NCI-H1694 treated with DMSO at 0.1 percent for 48 hours (cell line): ENCODE results near the gene CMSS1.

ENCODE experiments used
- DNase-seq: peaks from one replicate; lab custom pipeline; 2025; lab: John Stamatoyannopoulos, UW

The CMSS1 gene

DNA sequence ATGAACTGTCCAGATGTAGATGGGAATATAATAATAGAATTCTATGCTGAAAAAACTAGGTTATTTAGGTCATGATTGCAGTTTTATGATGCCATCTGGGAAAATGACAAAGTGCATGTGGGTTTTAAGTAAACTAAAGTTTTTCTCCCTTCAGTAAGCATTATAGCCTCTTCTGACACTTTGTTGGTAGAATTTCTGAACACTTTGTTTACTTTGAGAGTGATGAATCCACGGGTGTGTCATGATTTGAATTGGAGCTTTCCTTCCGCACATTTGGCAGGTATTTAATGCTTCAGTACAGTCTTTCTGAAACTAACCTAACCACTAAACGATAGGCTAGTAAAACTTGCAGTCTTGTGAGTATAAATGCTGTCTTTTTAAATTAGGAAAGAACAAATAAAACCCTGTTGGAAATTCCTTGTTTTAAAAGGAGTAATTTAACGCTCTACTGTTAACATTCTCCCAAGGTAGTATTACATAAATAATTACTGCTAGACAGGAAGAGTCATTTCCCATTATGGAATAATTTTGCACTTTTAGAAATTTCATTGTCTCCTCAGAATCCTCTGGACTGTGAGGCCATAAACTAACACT lies 289.7 kb downstream of the CMSS1 start:
- no peak for DNase-seq

DNA sequence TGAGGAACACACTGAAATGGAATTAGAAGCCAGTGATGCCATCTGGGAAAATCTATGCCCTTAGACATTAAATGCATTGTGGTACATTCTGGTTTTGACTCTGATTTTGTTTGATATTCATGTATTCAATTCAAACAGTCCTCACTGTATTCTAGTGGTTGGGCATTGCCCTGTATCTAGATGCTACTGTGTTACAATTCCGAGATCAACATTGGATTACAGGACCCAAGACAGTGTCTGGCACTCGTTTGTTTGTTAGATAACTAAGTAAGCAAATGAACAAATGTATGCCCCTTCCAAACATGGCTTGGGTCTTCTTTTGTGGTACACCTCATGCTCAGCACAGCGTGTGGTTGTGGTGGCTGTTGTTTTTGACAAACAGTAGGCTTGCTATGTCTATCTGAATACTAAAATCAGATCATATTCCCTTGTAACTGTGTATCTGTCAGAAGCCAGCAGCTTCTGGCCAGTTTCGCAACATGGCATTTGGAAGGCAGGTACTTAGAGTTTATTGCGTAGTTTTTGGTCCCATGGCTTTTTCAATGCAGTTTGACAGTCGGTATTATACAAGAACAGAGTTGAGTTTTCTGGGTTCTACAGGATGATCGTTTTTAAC lies 290.9 kb downstream of the CMSS1 start:
- no peak for DNase-seq

- DNase-seq = no peak
Measured at GRCh38 chr3:100110162-100110561, 292.5 kb downstream of the CMSS1 start.

DNA sequence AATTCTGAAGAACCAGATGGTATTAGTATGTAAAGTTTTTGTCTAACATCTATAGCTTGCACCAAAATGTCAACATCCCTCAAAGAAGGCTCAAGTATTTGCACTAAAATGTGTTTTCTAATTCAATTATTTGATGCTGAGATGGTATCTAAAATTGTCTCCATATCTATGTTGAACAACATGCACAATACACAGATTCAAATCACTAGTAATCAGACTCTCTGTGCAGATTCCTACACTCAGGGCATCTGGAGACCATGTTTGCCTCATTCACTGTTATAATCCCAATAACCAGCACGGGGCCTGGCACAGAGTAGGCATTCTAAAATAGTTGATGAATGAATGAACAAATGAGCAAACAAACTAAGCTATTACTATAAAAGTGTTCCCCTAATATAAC lies 294.1 kb downstream of the CMSS1 start:
- no peak for DNase-seq

DNA sequence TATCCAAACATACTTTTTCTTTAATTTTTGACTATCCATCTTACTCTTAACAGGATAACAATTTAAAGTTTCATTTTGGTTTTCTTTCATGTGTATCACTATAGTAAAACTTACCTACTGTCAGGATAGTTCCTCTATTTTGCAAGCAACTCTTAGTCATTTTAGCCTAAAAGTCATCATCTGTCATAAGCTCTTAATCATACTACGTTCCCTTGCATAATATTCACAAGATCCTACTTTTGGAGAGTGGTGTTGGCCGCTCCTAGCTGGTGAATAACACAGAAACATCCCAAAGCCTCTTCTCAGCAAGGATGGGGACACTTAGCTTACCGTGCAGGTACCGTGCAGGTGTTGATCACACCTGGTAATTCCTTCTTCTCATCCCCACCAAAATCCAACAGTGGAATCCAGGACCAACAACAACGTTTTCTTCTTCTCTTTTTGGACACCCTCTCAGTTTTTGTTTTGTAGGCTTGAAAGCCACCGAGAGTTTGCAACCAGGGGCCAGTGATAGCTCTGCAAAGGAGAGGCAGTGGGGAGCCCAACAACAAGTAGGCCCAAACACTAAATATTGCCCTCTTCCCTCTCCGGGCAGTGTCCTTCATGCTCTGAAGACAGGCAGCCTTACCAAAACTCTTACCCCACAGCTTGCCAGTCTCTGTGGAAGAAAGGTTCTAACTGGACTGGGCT lies 296.2 kb downstream of the CMSS1 start:
- DNase-seq = no peak

DNA sequence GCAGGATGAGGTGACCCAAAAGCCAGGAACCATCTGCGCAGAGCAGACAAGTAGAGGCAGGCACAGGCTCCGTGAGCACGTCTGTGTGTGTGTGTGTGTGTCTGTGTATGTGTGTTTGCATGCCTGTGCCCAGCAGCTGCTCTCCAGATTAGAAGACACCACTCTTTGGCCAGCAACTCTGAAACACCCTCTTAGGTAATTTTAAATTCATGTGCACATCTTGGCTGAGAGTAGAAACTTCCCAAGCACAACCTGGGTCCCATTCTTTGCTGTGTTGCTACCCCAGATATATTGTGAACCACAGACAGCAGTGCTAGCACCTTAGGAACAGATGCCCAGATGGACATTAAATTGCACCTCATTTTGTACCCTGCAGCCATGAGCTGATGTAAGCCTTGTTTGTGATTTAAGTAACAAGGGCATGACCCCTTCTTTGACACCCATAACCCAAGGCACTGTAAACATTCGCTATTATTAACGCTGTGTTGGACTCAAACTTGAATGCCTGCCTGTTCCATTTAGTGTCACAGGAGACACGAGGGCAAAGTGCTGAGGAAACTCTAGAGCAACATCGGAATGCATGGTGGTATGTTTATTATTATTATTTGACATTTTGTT lies 296.9 kb downstream of the CMSS1 start, which contains the start of gene FILIP1L:
FILIP1L (minus strand) TSS at position 89 of the 618 bp plus-strand sequence.
- no peak for DNase-seq

DNA sequence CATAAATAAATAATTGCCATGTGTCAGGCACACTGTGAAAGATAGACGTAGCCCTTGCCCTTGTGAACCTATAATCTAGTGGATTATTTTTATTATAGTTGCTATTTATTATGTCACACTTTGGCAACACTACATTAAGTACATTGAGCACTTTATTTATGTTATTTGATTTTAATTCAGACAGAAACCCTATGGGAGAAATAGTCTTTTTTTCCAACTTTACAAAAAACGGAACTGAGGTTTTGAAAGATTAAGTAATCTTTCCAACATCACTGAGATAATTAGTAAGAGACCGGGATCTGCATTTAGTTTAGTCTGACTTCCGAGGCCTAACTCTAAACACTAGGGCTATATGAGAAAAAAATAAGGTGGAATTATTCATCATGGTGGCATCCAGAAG lies 299.4 kb downstream of the CMSS1 start:
- DNase-seq = no peak

- DNase-seq = no peak
Measured at GRCh38 chr3:100120012-100120411, 302.4 kb downstream of the CMSS1 start.

DNA sequence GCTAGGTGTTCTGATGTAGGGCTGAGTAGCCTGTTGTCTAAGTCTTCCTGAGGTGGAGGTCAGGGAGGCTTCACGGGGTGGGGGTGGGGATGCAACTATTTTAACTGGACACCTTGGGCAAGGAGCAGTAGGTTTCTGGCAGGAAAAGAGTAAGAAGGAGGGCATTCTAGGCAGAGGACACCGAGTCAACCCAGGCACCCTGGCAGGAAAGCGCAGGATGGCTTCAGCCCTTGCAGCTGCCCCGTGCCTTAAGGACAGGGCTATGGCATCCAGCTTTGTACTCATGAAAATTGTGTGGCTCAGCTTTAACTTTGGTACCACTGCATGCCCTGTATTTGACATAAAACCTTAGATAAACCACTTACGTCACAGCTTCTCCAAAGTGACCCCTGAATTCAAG lies 303.0 kb downstream of the CMSS1 start:
- DNase-seq = no peak

- no peak for DNase-seq
Measured at GRCh38 chr3:100122321-100122720, 304.7 kb downstream of the CMSS1 start.

- no peak for DNase-seq
Measured at GRCh38 chr3:100123112-100123511, 305.4 kb downstream of the CMSS1 start.

DNA sequence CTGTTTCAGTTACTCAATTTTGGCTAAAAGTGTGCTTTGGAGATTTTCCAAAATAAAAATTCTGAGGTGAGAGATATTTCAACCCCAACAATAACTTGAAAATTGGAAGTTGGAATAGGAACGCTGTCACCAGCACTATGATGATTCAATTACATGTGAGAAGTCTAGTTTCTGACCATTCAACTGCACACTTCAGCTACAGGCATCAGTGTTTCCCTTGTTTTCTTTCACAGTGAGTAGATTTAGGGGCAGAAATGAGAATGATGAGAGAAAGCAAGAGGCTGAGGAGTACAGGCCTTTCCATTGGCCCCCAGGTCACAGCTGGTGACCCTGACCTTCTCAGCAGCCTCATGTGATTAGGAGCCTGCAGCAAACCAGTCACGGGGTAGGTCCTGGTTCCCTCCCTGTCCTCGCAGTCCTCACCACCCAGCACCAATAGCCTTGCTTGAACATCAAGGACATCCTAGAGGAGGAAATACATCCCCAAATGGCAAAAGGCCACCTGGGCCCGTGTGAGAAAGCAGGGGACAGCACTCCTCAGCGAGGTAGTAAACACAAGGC lies 306.6 kb downstream of the CMSS1 start:
- no peak for DNase-seq

DNA sequence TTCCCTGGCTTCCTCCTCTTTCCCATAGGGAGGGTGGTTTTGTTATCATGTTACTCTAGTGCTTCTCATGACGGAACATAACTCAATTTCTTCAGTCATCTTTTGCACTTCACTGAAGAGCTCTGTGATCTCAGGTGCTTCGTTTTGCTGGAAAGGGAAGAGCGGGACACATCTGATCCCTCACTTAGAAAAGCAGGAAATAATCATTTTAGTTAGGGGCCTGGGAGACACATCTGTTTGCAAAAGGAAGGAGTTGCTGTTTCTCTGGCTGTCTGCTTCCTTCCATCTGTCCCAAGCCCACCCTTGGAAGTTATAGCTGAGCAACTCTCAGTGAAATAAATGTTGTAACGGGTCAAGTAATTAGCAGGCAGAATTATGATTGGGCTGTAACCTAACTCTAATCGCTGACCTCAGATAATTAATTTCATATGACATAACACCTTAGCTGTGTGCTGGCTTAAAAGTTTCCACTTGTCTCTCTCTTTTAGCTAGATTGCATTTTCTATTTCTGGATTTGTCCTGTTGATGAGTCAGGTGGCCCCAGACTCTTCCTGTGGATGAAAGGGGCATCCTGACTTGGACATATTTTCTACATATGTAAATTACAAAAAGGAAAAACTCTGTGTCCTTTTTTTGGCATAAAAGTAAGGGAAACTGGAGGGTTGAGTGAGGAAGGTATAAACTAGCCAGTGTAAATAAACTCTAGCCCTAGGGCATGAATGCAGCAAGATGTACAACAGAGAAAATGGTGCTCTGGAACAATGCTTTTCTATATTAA lies 307.7 kb downstream of the CMSS1 start:
- no peak for DNase-seq

DNA sequence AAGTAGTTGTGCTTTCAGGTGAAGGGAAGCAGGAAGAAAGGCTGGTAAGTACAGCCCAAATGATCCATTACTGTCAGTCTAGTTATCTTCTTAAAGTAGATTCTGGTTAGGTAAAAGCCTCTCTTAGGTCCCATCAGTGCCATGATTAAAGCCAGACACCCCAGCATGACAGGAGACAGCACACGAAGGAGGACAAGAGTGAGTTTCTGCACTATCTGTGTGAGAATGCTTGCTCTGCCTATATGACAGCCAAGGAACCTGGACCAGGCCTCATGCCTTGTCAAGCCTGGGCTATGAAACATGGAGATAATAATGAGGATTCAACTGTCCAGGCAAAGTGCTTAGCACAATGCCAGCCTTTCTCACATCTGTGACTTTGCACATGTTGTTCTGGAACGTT lies 310.1 kb downstream of the CMSS1 start:
- no peak for DNase-seq

DNA sequence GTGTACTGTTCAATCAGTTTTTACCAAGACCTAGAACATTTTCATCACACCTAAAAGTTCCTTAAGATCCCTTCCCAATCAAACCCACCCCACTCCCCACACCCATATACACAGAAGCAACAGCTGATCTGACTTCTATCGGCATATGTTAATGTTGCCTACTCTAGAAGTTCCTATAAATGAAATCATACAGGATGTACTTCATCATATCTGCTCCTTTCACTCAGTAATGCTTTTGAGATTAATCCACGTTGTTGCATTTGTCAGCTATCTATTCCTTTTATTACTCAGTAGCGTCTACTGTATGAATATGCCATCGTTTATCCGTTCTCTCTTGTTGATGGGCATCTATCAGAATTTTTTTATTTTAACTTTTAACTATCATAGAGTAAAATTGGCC lies 310.9 kb downstream of the CMSS1 start:
- DNase-seq = no peak

DNA sequence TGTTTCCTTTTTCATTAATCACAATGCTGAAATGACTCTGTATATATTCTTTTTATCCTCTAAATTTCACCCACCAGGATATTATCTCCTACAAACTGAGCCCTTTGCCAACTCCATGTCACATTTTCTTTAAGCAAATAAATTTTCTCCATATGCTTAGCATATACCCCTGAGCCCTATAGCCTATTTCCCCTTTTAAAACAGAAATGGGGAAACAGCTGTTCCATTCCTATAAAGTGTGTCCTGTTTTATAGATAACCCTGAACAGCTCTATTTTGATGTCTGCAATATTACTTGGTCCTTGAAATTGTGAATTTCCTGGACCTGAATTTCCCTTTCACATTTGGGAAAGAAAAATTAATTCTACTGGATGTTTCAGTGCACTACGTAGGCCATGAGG lies 312.3 kb downstream of the CMSS1 start:
- DNase-seq = no peak

DNA sequence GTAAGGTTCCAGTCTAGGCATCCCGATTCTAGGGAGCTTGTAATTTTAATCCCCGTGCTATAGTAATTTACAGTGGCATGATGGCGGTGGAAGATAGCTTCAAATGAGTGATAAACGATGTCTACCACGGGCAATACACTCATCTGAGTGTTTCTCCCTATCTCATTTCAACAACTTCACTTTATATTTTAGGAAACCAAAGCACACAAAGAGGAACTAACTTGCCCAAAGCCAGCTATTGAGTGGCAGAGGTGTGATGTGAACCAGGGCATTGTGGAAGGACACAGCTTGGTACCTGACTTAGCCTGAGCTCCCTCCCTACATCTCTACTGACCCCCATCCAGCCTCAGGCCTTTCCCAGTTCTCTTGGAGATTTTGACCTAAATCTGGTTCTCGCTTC lies 313.6 kb downstream of the CMSS1 start:
- DNase-seq = no peak

DNA sequence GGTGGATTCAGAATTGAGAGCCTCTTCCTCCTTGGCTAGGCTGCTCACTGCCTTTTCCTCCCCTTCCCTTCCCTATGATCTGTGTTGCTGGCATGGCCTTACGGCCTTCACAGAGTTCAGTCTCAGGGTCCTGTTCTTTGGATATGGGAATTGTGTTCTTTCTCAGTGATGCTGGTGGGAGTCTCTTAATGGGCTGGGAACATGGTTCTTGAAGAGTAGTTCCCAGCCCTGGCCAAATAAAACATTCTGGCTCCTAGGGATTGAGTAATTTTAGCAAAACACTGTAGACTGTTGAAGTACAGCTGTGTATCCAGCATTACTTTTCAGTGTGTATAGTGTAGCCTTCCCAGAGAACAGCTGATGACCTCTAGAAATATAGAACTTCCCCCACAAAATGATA lies 319.3 kb downstream of the CMSS1 start:
- no peak for DNase-seq

- no peak for DNase-seq
Measured at GRCh38 chr3:100140976-100141375, 323.3 kb downstream of the CMSS1 start.

- no peak for DNase-seq
Measured at GRCh38 chr3:100141586-100141985, 323.9 kb downstream of the CMSS1 start.

DNA sequence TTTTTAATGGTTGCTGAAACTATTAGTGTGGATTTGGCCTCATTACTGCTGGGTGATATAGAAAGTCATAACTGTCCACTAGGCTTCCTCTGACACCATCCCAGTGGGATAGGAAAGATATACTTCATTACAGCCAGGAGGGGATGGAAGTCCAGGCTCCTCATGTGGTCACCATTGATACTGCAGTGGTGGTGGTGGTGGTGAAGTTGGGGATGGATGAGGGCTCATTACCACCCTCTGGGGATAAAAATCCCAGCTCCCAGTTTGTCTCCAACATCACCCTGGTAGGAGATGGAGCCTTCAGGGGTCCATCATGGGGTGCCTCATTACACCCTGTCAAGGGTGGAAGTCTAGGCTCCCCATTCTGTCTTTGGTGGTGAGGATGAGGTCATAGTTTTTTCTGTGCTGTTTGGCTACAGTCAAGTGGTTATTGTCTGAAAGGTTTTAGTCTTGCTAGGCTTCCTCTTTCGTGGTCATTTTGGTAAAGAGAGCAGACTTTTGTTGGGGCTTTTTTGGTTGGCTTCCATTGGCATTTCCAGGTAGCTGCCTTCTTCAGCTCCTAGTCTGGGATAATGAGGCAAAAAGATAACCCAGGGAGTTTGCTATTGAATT lies 326.7 kb downstream of the CMSS1 start:
- no peak for DNase-seq

GRCh38 chr3:100149130-100149529 lies 331.5 kb downstream of the CMSS1 start:
- no peak for DNase-seq
